Osteoblast (primary cell): ENCODE data around the gene CLNK. TPM values are rescaled to one million over a fixed set of nuclear protein-coding genes. Genes with fewer than 3 reads are reported as not detected.

Experiments
- DNase-seq: peaks from one replicate; pipeline ENCODE4 v3.0.0; 2011; ENCODE audit warnings: low spot score, mixed read lengths; ENCODE audit not compliant: insufficient read length; ENCODE audit errors: missing footprints
- H2AFZ ChIP-seq: 2 replicates; pipeline ENCODE4 v1.6.0; 2011; ENCODE audit warnings: mild to moderate bottlenecking, low read length
- H3K27ac ChIP-seq: 2 replicates; pipeline ENCODE4 v1.5.1; 2011; ENCODE audit warnings: mild to moderate bottlenecking, low read depth, low read length, moderate library complexity
- H3K27me3 ChIP-seq: 2 replicates; pipeline ENCODE4 v1.6.0; 2012; ENCODE audit warnings: mild to moderate bottlenecking, control low read depth, inconsistent platforms, low read length, moderate library complexity; ENCODE audit not compliant: insufficient read depth
- H3K36me3 ChIP-seq: 2 replicates; pipeline ENCODE4 v1.5.1; 2011; ENCODE audit warnings: mild to moderate bottlenecking, low read length, control low read depth, moderate library complexity; ENCODE audit not compliant: insufficient read depth
- H3K4me1 ChIP-seq: 2 replicates; pipeline ENCODE4 v1.5.1; 2011; ENCODE audit warnings: mild to moderate bottlenecking, low read length, control low read depth, moderate library complexity; ENCODE audit not compliant: insufficient read depth
- H3K4me2 ChIP-seq: 2 replicates; pipeline ENCODE4 v1.6.0; 2011; ENCODE audit warnings: mild to moderate bottlenecking, low read length; ENCODE audit not compliant: insufficient read depth
- H3K4me3 ChIP-seq: fragments of 200-600 bp; sonication (generic); 3 replicates; pipeline ENCODE4 v1.5.1; 2012; ENCODE audit warnings: mild to moderate bottlenecking, low read length, inconsistent platforms; ENCODE audit not compliant: insufficient read depth
- H3K79me2 ChIP-seq: 2 replicates; pipeline ENCODE4 v1.6.0; 2012; ENCODE audit warnings: mild to moderate bottlenecking, low read length, control low read depth, inconsistent platforms; ENCODE audit not compliant: insufficient read depth
- H3K9me3 ChIP-seq: 2 replicates; pipeline ENCODE4 v1.5.1; 2011; ENCODE audit warnings: low read depth, low read length, control low read depth
- H4K20me1 ChIP-seq: 2 replicates; pipeline ENCODE4 v1.6.0; 2012; ENCODE audit warnings: mild to moderate bottlenecking, low read length, control low read depth; ENCODE audit not compliant: insufficient read depth
- total RNA-seq: library from RNA; depleted of rRNA; stranded (reverse); fragments of >200 nt; gene quantifications from 2 replicates; pipeline ENCODE4 v1.2.3, GENCODE V29; 2012
- TF ChIP-seq, protein P1 (sequence below): IDR thresholded peaks from 2 replicates; pipeline ENCODE4 v1.5.1; 2011; ENCODE audit warnings: mild to moderate bottlenecking, low read depth, low read length, moderate library complexity; ENCODE audit errors: extremely low read depth

The CLNK gene
- total RNA-seq, 1 donor: not detected

DNA sequence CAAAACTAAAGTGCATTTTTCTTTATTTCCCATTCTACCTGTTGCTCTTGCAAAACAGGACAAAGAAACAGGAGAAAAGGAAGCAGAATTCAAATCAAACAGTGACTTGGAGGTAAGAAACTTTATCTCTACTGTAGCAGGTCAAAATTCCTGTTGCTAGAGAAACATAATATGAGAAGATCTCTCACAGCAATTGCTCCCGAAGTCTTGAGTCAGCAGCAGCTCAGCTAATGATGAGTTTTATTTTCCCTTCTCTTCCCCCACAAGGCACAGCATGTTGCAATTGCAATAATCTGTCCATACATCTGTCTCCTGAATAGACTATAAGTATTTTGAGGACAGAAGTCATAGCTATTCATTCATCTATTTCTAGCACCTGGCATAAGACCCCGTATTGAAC, 112.7 kb downstream of the CLNK start:
- no peak overlapping the region for H2AFZ ChIP-seq
- no peaks in the 10 kb centered on the region for H4K20me1 ChIP-seq

DNA sequence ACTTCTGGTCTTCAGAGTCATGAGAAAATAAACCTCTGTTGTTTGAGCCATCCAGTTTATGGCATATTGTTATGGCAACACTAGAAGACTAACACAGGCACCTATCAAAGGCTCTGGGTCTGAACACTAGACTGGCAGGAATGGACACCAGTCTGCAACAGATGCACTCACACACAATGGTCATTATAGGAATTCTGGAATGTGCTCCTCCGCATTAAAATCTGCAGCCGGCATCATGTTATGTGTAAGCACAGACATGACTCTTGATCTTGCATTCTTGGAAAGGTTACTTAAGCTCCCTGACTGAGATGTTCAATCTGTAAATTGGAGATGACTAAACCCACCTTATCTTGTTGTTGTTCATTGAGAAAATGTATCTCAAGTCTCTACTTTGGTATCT, 115.1 kb downstream of the CLNK start:
- Histone ChIP-seq H3K9me3 (no peaks in the 10 kb centered on the region), H2AFZ (no peak overlapping the region), H3K4me1 (no peaks in the 10 kb centered on the region), H3K79me2 (no peaks in the 10 kb centered on the region), H3K27me3 (peaks cover 4% of the 10 kb centered on the region), H3K4me2 (no peak overlapping the region), H3K4me3 (no peak overlapping the region), H3K27ac (no peak overlapping the region), H4K20me1 (no peaks in the 10 kb centered on the region), H3K36me3 (no peaks in the 10 kb centered on the region)
- TF ChIP-seq, protein P1, sequence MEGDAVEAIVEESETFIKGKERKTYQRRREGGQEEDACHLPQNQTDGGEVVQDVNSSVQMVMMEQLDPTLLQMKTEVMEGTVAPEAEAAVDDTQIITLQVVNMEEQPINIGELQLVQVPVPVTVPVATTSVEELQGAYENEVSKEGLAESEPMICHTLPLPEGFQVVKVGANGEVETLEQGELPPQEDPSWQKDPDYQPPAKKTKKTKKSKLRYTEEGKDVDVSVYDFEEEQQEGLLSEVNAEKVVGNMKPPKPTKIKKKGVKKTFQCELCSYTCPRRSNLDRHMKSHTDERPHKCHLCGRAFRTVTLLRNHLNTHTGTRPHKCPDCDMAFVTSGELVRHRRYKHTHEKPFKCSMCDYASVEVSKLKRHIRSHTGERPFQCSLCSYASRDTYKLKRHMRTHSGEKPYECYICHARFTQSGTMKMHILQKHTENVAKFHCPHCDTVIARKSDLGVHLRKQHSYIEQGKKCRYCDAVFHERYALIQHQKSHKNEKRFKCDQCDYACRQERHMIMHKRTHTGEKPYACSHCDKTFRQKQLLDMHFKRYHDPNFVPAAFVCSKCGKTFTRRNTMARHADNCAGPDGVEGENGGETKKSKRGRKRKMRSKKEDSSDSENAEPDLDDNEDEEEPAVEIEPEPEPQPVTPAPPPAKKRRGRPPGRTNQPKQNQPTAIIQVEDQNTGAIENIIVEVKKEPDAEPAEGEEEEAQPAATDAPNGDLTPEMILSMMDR: no peak
- no peak for DNase-seq

More for the DNA sequence above, 112.7 kb downstream of the CLNK start:
- no peak overlapping the region for H3K27ac ChIP-seq
- no peak overlapping the region for H3K4me2 ChIP-seq
- H3K79me2 ChIP-seq: no peaks in the 10 kb centered on the region
- no peaks in the 10 kb centered on the region for H3K36me3 ChIP-seq
- H3K27me3 ChIP-seq: peaks cover 7% of the 10 kb centered on the region
- no peaks in the 10 kb centered on the region for H3K9me3 ChIP-seq
- no peak for DNase-seq
- TF ChIP-seq, protein P1: no peak
- H3K4me1 ChIP-seq: no peaks in the 10 kb centered on the region
- H3K4me3 ChIP-seq: no peak overlapping the region

DNA sequence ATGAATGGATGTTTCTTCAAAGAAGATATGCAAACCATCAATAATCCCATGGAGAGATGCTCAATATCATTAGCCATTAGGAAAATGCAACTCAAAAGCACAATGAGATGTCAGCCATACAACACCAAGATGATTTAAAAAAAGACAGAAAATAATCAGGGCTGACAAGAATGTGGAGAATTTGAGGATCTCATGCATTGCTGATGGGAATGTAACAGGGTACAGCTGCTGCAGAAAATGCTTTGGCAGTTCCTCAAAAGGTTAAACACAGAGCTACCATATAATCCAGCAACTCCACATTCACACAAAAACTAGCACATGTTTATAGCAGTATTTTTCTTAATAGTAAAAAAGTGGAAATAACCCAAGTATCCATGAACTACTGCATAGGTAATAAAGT, 116.8 kb downstream of the CLNK start:
- H3K4me3 ChIP-seq: no peak overlapping the region
- no peaks in the 10 kb centered on the region for H3K4me1 ChIP-seq
- H2AFZ ChIP-seq: no peak overlapping the region
- no peaks in the 10 kb centered on the region for H3K9me3 ChIP-seq
- H3K27me3 ChIP-seq: peaks cover 4% of the 10 kb centered on the region
- H3K27ac ChIP-seq: no peak overlapping the region
- H4K20me1 ChIP-seq: no peaks in the 10 kb centered on the region
- no peaks in the 10 kb centered on the region for H3K36me3 ChIP-seq
- no peak overlapping the region for H3K4me2 ChIP-seq
- TF ChIP-seq, protein P1: no peak
- DNase-seq: no peak
- no peaks in the 10 kb centered on the region for H3K79me2 ChIP-seq

DNA sequence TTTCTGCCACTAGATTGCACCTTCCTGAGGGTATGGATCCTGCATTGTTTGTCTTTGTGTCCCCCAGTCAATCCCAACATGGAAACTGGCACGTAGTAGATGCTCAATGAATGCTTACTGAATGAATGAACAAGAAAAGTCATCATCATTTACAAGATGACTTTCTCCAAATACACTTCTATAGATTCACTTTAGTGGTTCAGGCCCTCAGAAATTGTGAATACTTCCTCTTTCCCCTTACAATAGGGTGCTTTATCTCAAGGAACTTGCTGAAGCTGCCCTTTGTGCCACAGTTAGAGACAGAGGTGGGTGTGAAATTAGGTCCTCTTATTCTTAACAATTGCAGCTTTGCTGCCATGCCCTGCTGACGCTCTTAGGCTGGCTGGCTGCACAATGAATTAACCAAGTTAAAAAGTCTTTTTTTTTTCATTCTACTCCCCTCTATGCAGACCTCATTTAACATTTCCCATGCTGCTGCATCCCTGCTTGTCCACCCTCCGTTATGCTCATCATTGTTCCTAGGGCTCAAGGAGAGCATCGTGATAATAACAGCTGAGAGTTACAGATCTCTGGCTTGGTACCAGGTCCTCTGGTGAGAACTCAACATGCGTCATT, 119.3 kb downstream of the CLNK start:
- no peak for DNase-seq
- Histone ChIP-seq H3K9me3 (no peaks in the 10 kb centered on the region), H2AFZ (no peak overlapping the region), H3K79me2 (no peaks in the 10 kb centered on the region), H4K20me1 (no peaks in the 10 kb centered on the region), H3K27me3 (no peaks in the 10 kb centered on the region), H3K4me2 (no peak overlapping the region), H3K36me3 (no peaks in the 10 kb centered on the region), H3K4me3 (no peak overlapping the region), H3K27ac (no peak overlapping the region), H3K4me1 (no peaks in the 10 kb centered on the region)
- TF ChIP-seq, protein P1: no peak
